GM18873 (cell line): ENCODE measurements around the gene S100A4.

Experiments
- ATAC-seq: cut with Tn5 transposase; IDR thresholded peaks from one replicate; pipeline ENCODE4 v1.9.1; 2021; ENCODE audit warnings: mild to moderate bottlenecking, moderate library complexity, moderate number of reproducible peaks; ENCODE audit not compliant: unreplicated experiment, low FRiP score

S100A4 gene

DNA sequence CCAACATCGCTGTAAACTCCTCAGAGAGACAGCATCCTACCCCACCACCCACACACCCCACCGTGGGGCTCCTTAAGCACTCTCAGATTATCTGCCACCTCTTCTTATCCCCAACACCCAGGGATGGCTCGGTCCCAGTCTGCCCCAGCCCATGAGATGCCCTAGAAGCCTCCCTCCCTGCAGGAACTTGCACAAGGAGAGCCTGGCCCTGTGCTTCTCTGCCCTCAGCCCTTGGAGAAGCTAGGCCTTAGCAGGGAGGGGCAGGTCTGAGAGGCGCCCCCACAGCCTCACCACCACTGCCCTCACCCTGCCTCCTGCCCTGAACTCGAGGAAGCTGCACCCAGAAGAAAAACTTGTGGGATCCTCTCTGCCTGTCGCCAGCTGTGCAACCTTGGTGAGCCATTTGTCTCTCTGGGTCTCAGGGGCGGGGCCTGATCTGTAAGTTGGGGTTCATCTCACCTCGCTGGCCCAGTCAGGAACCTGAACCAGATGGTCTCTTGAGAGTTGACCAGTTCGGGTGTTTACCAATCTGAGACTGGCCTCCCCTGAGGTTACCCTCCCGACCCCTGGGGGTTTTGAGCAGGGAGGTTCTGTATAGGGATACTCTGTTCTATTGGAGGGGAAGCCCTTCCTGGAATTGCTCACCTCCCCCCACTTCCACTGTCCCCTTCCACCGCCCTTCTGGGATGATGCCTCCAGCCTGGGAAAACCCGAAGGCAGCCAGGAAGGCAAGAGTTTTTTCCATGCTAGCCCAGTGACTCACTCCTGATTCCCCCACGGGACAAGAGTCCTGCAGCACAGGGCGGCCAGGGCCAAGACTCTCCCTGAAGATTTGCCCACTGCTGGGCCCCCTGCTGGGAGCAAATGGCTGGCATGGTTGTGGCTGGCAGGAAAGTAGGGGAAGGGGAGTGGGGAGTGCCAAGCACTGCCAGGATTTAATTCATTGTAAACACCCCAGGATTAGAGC, 3.4 kb upstream of the S100A4 start, which contains the start of gene S100A3:
Gene S100A3 (minus strand): TSS at position 537 of the 967 bp plus-strand sequence. CDS start 773 bp downstream, outside the sequence.
- ATAC-seq: no peak

DNA sequence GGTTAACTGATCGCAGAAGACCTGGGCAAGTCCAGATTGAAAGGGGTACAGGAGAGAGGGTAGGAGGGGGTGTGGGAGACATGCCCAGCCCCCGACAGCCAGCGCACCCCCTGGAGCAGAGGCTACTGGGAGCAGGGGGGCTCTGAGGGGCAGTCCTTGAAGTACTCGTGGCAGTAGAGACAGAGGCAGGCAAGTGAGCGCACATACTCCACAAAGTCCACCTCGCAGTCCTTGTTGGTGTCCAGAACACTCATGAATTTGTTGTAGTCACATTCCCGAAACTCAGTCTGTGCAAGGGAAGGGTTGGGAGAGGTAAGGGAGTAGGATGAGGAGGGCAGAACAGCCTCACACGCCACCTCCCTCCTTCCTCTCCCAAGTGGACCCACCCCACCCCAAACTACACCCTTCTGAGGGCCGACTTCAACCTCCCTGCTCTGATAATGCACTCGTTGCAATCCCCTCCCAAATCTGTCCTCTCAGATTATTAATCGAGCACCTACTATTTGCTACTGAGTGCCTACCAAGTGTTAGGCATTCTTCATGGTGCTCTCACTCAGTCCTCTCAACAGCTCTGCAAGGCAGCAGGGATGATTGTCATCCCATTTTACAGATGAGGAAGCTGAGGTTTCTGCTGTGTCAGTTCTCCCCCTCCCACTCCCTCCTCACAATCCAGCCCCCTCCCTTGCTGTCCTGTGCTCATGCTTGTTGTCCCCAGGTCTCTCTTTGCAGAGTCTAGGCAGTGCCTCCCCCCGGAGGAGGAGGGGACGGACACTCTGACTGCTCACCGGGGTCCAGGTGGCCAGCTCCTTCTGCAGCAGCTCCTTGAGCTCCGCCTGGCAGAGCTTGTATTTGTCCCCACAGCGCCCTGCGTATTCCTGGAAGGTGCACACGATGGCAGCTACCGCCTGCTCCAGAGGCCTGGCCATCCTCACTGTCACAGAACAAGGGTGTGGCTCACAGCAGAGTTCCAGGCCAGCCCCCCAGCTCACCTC, 2.2 kb upstream of the S100A4 start:
- ATAC-seq: no peak

DNA sequence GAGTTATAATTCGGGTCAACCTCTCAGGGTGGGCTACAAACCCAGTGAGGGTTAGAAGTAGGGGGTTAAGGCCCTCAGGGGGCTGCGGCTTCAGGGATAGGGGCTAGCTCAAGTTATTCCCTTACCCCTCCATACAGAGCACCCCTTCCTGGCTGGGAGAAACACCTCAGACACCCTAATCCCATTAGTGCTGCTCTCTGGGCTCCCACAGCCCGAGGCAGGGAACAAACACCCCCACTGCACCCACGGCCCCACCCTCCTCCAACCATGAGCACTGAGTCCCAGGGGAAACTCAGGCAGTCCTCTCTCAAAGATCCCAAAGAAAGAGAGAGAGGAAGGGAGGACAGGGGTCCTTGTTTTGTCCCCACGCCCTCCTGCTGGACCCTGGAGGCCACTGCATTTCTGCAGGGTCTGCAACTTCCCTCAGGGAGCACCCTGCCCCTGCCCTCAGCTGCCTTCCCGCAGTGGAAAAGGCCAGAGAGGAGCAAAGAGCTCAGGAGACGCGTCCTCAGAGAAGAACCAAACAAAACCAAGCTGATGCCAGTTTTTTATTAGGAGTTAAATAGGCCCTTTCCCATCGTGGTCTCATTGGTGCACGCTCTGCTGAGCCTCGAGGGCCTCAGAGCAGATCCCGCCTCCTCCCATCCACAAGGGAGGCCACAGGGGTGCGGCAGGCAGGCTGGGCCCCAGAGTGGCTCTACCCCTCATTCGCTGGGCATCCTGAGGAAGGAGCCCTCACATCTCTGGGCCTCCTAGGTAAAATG, 1.4 kb upstream of the S100A4 start:
- no peak for ATAC-seq

DNA sequence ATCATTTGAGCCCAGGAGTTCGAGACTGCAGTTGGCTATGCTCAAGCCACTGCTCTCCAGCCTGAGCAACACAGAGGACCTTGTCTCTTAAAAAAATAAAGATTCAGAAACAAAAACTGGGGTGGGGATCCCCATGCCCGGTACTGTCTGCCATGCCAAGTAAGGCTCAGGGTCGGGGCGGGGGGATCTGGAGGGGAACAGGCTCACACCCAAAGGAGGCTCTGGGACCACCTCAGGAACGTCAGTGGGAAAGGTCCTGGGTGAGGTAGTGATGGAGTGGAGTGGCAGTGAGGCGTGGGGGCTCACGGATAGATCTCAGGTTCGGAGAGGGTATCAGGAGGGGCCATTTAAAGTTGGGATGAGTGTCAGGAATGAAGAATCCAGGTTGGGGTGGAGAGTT, 765 bp upstream of the S100A4 start:
- ATAC-seq: no peak

DNA sequence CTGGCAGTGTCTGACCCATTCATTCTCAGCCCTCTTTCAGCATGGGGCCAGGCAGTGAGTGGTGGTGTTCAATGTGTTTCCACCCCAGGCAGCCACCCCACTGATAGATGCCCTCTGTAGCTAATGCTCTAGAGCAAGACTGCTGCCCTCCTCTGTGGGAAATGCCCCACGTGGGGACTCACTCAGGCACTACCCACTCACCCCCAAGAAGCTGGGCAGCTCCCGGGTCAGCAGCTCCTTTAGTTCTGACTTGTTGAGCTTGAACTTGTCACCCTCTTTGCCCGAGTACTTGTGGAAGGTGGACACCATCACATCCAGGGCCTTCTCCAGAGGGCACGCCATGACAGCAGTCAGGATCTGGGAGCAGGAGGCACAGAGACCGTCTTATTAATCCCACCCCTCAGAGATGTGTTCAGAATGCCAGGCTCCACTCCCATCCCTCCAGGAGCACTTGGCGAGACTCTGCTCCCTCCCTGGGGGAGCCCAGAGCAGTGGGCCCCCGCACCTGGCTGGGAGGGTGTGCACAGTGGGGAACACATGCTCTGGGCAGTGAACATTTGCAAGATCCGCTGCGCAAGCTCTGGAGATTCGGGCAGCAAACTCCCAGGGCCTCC, 1.0 kb downstream of the S100A4 start:
- ATAC-seq: no peak

- ATAC-seq: no peak
Measured at GRCh38 chr1:153543736-153544135, 1.9 kb downstream of the S100A4 start.

DNA sequence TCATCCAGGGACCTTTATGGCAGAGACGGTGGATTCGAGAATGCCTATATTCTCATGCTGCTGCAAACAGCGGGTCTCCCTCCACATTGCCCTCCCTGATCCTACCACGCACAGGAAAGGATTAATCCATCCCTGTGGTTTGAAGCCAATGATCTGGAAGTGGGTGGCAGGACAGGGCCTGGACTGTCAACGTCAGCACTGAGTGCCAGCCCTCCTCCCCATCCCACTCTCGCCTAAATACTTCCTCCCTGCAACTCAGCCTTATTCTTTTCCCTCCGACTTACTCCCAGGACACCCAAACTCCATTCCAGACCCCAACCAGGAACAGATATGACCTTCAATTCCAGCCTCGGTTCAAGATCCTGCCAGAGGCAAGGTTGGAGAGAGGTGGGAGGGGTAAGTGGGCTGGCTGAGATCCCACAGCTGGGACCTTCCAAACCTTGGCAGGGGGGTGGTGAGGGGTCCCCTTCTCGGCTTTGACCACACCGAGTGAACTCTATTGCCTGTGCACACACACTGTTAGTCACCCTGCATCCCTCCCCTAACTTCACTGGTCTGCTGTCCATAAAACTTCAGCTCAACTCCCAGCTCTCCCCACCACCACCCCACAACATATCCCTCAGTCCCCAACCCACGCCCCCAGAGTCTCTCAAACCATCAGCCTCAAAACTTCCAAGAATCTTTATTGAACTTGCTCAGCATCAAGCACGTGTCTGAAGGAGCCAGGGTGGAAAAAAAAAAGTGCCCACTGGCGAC, 2.5 kb downstream of the S100A4 start:
- ATAC-seq: no peak

DNA sequence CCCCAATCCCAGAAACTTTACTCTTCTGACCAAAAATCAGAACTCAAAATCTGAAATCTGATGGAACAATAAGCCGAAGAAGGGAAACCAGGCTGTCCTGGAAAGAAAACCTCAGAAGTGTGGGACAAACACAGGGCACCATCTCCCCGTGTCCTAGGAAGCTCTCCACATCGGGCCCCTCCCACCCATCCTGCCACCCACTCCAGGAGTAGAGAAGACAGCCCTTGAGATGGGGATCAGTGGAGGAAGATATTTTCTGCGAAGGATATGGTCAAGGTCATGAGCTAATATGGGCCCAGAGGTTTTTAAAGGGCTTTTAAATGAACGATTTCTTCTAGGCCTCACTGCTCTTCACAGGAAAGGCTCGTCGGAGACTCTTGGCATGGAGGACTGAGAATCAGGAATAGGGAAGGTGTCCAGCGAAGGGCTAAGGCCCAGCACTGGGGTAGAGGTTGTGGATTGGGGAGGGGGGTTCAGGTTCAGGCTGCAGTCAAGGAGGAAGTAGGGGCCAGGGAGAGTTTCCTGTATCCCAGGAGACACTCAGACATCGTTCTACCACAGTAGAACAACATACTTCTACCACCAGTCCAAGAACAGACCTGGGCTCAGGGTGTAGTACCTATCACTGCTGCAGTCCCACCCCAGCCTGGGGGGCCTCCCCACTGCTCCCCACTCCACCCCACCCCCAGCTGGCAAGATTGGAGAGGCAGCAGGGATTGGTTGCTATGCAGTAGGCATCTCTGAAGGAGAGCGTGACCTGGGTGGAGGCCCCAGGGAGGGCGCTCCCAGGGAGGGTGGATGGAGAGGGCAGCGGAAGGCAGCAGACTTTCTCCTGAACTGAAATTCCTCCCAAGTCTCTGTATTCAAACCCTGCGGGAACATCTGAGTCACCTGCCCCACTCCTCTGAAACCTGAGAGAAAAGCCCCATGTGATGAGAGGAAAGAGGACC, 3.7 kb downstream of the S100A4 start:
- ATAC-seq: no peak

DNA sequence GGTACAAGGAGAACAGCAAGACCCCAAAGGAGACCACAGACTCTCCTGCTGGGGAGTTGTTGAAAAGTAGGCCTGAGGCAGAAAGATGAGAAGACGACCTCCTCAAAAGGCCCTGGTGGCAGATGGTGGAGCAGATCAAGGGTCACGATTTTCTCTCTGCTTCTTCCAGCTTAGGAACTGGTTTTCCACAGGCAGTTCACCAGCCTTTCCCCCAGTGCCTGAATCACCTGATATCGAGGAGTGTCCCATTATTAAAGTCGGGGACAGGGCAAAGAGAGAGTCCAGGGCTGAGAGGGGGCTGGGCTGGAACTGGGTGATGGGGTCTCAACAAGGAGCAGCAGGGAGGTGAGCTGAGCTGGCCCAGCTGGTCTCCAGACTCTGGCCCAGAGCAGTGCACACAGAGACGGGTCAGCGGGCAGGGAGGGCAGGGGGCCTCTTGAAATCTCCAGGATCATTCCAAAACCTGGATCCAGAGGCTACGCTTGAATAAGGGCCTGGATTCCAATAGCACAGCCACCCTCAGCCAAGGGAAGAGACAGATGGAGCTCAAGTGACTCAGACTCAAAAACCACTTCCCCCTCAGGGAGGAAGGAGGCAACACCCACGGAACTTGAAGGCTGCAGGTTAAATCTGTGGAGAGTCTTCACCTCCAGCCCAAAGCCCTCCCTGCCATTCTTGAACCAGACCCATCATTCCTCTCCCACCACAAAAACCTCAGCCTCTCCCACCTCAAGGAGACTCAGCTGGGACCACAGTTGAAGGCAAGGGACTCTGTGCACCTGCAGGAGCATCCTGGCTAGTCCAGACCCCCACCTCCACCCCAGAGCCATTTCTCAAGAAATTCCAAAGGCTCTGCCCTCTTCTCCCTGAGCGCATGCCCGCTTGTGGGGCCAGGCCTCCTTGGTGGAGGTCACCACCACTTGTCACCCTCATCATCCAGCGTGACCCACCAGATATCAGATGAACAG, 4.9 kb downstream of the S100A4 start, which contains the start of gene S100A5:
Gene S100A5 (minus strand): TSS at position 541 of the 968 bp plus-strand sequence. CDS start 743 bp downstream, outside the sequence.
- no peak for ATAC-seq

GRCh38 chr1:153539395-153540093, 6.1 kb downstream of the S100A4 start:
- ATAC-seq: no peak

- ATAC-seq: no peak
Measured at GRCh38 chr1:153538315-153538821, 7.2 kb downstream of the S100A4 start.

GRCh38 chr1:153537376-153537730, 8.3 kb downstream of the S100A4 start:
- ATAC-seq: no peak

- no peak for ATAC-seq
Measured at GRCh38 chr1:153536671-153537375, 8.8 kb downstream of the S100A4 start.

DNA sequence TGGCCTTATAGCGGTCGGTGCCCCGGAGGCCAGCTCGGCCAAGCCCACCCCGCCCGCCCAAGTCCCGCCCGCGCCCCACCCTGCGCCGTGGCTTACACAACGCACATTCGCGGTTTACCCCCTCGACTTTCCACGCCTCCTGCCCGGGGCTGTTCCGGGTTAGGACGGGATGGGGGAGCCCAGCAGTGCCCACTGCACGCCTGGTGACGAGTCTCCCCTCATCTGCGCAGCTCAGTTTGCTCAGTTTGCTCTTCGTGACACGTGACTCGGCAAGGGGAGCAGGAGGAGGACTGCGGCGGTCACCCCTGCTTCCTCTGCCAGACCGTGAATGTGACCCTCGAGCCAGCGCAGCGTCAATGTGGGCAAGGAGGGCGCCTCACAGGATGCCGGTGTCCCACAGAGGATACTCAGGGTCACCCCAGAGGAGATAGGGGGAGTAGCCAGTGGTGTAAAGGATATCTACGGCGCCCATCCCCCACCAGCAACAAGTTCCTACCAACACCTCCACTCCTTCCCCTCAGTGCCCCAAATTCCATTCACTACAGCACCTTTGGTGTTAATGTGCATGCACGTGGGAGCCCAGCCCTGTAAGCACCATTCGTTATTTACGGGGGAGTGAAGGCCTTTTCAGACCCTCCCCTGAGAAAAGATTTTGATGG, 9.5 kb downstream of the S100A4 start:
- no peak for ATAC-seq
